Liver (tissue), 3 donors: ENCODE data around the gene DDX41.

Source experiments
- EGR1 ChIP-seq, 2 donors: IDR thresholded peaks; 2 replicates each; pipeline ENCODE4 v1.6.1; 2016 to 2018; ENCODE audit warnings: antibody characterized with exemption in 2 of 2, low read depth in 2 of 2
- GABPA ChIP-seq, 2 donors: IDR thresholded peaks in 1 of 2; conservative IDR thresholded peaks in 1 of 2; 2 replicates each; pipeline ENCODE4 v1.6.1; 2016; ENCODE audit warnings: antibody characterized with exemption in 2 of 2, mild to moderate bottlenecking in 1 of 2, moderate library complexity in 1 of 2
- HNF4A ChIP-seq, 2 donors: conservative IDR thresholded peaks; 2 replicates each; pipeline ENCODE4 v1.6.1; 2016; ENCODE audit warnings: antibody characterized with exemption in 2 of 2, mild to moderate bottlenecking in 2 of 2
- JUND ChIP-seq, 2 donors: IDR thresholded peaks; 2 replicates each; pipeline ENCODE4 v1.6.1; 2016; ENCODE audit warnings: antibody characterized with exemption in 2 of 2
- RAD21 ChIP-seq, 2 donors: IDR thresholded peaks; 2 replicates each; pipeline ENCODE4 v1.6.1; 2016; ENCODE audit warnings: antibody characterized with exemption in 2 of 2, mild to moderate bottlenecking in 2 of 2
- RXRA ChIP-seq, 2 donors: IDR thresholded peaks; 2 replicates each; pipeline ENCODE4 v1.6.1; 2017 to 2018; ENCODE audit warnings: antibody characterized with exemption in 2 of 2, mild to moderate bottlenecking in 1 of 2
- SP1 ChIP-seq: IDR thresholded peaks from 2 replicates; pipeline ENCODE4 v1.6.1; 2018; ENCODE audit warnings: antibody characterized with exemption, mild to moderate bottlenecking
- TAF1 ChIP-seq: conservative IDR thresholded peaks from 2 replicates; pipeline ENCODE4 v1.6.1; 2016; ENCODE audit warnings: antibody characterized with exemption, mild to moderate bottlenecking
- YY1 ChIP-seq: IDR thresholded peaks from 2 replicates; pipeline ENCODE4 v1.6.1; 2016; ENCODE audit warnings: antibody characterized with exemption, mild to moderate bottlenecking
- TF ChIP-seq, protein P1 (sequence below): fragments of 150-350 bp; IDR thresholded peaks from 2 replicates; pipeline ENCODE4 v1.5.1; 2017; ENCODE audit warnings: improper control_type of control experiment, low read depth, low read length; ENCODE audit not compliant: missing input control
- TF ChIP-seq, protein P2 (sequence below): IDR thresholded peaks from 2 replicates; pipeline ENCODE4 v1.6.1; 2016; ENCODE audit warnings: antibody characterized with exemption
- TF ChIP-seq, protein P3 (sequence below): IDR thresholded peaks from 2 replicates; pipeline ENCODE4 v1.6.1; 2016; ENCODE audit warnings: antibody characterized with exemption
- TF ChIP-seq, protein P4 (sequence below): IDR thresholded peaks from 2 replicates; pipeline ENCODE4 v1.6.1; 2016; ENCODE audit warnings: antibody characterized with exemption, mild to moderate bottlenecking
- TF ChIP-seq, protein P5 (sequence below): IDR thresholded peaks from 2 replicates; pipeline ENCODE4 v1.6.1; 2016; ENCODE audit warnings: antibody characterized with exemption
- donor health status: healthy.
- donor health status: healthy.

DNA sequence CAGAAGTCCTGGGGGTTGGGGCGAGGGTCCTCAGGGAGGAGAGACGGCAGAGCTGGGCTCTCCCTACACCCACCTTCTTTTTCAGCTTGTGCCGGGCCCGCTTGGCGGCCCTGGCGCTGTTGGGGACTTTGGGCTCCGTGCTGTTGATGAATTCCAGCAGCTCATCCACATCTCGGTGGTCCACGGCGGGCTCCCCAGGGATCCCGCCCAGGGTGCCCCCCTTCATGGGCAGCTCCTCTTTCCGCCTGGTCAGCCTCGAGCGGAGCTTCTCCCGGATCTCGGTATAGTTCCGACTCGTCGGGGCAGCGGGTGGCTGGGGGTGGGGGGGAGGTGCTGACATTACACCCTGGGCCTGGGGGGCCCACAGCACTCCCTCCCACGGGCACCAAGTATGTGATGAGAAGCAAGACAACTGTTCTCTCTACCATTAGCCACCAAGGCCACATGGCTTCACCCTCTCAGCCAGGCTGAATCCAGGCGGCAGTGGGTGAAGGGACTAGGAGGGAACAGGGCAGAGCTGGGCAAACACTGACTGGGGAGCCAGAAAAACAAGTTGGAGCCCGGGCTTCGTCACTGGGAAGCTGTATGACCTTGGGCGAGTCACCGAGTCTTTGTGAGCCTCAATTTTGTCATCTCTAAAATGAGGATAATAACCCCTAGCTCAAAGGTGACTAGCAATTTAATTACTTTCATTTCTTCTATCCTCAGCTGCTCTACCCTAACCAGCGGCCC is 14.6 kb upstream of the DDX41 start:
- TF ChIP-seq, protein P1, sequence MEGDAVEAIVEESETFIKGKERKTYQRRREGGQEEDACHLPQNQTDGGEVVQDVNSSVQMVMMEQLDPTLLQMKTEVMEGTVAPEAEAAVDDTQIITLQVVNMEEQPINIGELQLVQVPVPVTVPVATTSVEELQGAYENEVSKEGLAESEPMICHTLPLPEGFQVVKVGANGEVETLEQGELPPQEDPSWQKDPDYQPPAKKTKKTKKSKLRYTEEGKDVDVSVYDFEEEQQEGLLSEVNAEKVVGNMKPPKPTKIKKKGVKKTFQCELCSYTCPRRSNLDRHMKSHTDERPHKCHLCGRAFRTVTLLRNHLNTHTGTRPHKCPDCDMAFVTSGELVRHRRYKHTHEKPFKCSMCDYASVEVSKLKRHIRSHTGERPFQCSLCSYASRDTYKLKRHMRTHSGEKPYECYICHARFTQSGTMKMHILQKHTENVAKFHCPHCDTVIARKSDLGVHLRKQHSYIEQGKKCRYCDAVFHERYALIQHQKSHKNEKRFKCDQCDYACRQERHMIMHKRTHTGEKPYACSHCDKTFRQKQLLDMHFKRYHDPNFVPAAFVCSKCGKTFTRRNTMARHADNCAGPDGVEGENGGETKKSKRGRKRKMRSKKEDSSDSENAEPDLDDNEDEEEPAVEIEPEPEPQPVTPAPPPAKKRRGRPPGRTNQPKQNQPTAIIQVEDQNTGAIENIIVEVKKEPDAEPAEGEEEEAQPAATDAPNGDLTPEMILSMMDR: no peak
- no peak for TF ChIP-seq TAF1
- TF ChIP-seq, protein P2, sequence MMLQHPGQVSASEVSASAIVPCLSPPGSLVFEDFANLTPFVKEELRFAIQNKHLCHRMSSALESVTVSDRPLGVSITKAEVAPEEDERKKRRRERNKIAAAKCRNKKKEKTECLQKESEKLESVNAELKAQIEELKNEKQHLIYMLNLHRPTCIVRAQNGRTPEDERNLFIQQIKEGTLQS: no peak
- TF ChIP-seq, protein P3, sequence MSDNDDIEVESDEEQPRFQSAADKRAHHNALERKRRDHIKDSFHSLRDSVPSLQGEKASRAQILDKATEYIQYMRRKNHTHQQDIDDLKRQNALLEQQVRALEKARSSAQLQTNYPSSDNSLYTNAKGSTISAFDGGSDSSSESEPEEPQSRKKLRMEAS: no peak
- TF ChIP-seq, protein P4, sequence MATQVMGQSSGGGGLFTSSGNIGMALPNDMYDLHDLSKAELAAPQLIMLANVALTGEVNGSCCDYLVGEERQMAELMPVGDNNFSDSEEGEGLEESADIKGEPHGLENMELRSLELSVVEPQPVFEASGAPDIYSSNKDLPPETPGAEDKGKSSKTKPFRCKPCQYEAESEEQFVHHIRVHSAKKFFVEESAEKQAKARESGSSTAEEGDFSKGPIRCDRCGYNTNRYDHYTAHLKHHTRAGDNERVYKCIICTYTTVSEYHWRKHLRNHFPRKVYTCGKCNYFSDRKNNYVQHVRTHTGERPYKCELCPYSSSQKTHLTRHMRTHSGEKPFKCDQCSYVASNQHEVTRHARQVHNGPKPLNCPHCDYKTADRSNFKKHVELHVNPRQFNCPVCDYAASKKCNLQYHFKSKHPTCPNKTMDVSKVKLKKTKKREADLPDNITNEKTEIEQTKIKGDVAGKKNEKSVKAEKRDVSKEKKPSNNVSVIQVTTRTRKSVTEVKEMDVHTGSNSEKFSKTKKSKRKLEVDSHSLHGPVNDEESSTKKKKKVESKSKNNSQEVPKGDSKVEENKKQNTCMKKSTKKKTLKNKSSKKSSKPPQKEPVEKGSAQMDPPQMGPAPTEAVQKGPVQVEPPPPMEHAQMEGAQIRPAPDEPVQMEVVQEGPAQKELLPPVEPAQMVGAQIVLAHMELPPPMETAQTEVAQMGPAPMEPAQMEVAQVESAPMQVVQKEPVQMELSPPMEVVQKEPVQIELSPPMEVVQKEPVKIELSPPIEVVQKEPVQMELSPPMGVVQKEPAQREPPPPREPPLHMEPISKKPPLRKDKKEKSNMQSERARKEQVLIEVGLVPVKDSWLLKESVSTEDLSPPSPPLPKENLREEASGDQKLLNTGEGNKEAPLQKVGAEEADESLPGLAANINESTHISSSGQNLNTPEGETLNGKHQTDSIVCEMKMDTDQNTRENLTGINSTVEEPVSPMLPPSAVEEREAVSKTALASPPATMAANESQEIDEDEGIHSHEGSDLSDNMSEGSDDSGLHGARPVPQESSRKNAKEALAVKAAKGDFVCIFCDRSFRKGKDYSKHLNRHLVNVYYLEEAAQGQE: no peak
- TF ChIP-seq EGR1 (IDR thresholded peaks at IDR 0.05; ENCODE audit: low read depth in 2 of 2): no peak
- TF ChIP-seq RXRA (IDR thresholded peaks at IDR 0.05): no peak
- no peak for TF ChIP-seq JUND (IDR thresholded peaks at IDR 0.05)
- TF ChIP-seq RAD21 (IDR thresholded peaks at IDR 0.05): no peak
- no peak for TF ChIP-seq YY1
- TF ChIP-seq, protein P5, sequence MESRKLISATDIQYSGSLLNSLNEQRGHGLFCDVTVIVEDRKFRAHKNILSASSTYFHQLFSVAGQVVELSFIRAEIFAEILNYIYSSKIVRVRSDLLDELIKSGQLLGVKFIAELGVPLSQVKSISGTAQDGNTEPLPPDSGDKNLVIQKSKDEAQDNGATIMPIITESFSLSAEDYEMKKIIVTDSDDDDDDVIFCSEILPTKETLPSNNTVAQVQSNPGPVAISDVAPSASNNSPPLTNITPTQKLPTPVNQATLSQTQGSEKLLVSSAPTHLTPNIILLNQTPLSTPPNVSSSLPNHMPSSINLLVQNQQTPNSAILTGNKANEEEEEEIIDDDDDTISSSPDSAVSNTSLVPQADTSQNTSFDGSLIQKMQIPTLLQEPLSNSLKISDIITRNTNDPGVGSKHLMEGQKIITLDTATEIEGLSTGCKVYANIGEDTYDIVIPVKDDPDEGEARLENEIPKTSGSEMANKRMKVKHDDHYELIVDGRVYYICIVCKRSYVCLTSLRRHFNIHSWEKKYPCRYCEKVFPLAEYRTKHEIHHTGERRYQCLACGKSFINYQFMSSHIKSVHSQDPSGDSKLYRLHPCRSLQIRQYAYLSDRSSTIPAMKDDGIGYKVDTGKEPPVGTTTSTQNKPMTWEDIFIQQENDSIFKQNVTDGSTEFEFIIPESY: no peak
- no peak for TF ChIP-seq SP1
- TF ChIP-seq HNF4A (conservative IDR thresholded peaks at IDR 0.05): no peak
- no peak for TF ChIP-seq GABPA (IDR thresholded peaks at IDR 0.05 in 1 of 2, conservative IDR thresholded peaks at IDR 0.05 in 1 of 2)
